Measurements from ENCODE around the gene CECR2. TPM values are rescaled to one million over a fixed set of nuclear protein-coding genes. Genes with fewer than 3 reads are reported as not detected.

CECR2 gene
- total and polyA plus RNA-seq, 2 of the 8 experiments (the other 6 are each of a cell fraction or from before 2014, with no cell fraction given): 18.3 to 123 TPM

- TF ChIP-seq EZH2 (IDR thresholded peaks at IDR 0.05; ENCODE audit: low read depth, low read length, severe bottlenecking) (no peak), HDAC6 (IDR thresholded peaks at IDR 0.05; ENCODE audit: low read depth, low read length) (no peak), ZNF274 (IDR thresholded peaks at IDR 0.05; ENCODE audit: borderline replicate concordance, extremely low read depth, low read length) (no peak), CTBP2 (IDR thresholded peaks at IDR 0.05; ENCODE audit: borderline replicate concordance, insufficient read depth, insufficient read length, low read length) (no peak)
Measured at GRCh38 chr22:17472932-17473331, 103.7 kb downstream of the CECR2 start (continued).
